Activated naive CD4-positive, alpha-beta T cell treated with Interleukin-2 at 50 U/mL for 16 hours (primary cell): ENCODE data around the gene ROBO1.

Experiments
- DNase-seq: peaks from one replicate; pipeline ENCODE4 v3.0.0-alpha.2; 2020

ROBO1 gene

DNA sequence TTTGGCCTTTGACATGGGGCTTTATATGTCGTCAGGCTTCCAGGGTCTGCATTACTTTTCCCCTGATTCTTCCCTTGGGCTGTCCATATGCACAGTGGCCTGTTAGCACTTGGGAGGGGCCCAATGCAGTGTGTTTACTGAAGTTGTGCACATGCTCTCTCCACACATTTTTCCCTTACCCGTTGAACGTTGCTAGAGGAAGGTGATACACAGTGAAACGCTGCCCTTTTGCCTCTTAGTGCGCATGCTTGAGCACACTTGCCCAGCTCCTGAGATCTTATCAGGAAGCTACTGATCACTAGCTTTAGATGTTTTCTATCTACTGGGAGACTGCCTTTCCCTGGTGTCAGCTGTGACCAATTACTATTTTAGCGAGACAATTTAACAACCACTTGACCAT is 1198.0 kb downstream of the ROBO1 start:
- no peak for DNase-seq

- DNase-seq, result no peak
These were observed 1202.1 kb downstream of the ROBO1 start for GRCh38 chr3:78565712-78566111.

DNA sequence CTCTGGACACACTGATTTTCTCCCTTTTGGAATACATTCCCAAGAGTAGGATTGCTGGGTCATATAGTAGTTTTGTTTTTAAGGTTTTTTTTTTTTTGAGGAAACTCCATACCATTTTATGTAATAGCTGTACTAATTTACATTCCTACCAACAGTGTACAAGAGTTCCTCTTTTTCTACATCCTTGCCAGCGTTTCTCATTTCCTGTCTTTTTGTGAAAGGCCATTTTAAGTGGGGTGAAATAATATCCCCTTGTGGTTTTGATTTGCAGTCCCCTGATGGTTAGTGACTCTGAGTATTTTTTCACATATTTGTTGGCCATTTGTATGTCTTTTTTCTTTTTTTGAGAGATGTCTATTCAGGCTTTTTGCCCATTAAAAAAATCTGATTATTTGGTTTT is 1205.5 kb downstream of the ROBO1 start:
- DNase-seq, result no peak
